Peyer's patch (tissue), 4 donors: Measurements from ENCODE around the gene COL4A6.

Experiments used
- POLR2A ChIP-seq, 2 donors: fragments of 450-650 bp; IDR thresholded peaks; one replicate each; pipeline ENCODE4 v1.5.1; 2017; ENCODE audit warnings: antibody characterized with exemption in 2 of 2, mild to moderate bottlenecking in 2 of 2, moderate library complexity in 2 of 2
- TF ChIP-seq, protein P1 (sequence below), 6 experiments: fragments of 450-650 bp in 4 of 6; fragments of 200-600 bp in 2 of 6; sonication (generic) in 1 of 6; IDR thresholded peaks; one replicate each; pipeline ENCODE4 v1.5.1; 2017 to 2019; ENCODE audit warnings: antibody characterized with exemption in 6 of 6, mild to moderate bottlenecking in 3 of 6, moderate library complexity in 1 of 6

DNA sequence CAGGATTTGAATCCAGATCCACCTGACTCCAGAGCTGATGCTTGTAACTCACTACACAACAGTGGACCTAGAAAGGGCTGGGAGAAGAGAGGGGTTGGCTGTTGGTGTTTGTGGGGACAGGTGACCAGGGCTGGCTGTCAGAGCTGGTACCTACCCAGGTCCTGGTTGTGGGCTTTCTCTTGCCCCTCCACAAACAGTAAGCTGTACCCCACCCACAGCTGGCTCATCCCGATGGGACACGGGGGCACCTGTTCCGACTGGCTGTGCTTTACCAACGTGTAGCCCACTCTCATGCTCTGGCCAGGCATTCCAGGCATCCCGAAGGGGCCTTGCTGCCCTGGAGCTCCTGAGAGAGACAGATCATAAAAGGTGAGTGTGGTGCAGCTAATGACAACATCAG lies 277.9 kb downstream of the COL4A6 start:
- TF ChIP-seq, protein P1, sequence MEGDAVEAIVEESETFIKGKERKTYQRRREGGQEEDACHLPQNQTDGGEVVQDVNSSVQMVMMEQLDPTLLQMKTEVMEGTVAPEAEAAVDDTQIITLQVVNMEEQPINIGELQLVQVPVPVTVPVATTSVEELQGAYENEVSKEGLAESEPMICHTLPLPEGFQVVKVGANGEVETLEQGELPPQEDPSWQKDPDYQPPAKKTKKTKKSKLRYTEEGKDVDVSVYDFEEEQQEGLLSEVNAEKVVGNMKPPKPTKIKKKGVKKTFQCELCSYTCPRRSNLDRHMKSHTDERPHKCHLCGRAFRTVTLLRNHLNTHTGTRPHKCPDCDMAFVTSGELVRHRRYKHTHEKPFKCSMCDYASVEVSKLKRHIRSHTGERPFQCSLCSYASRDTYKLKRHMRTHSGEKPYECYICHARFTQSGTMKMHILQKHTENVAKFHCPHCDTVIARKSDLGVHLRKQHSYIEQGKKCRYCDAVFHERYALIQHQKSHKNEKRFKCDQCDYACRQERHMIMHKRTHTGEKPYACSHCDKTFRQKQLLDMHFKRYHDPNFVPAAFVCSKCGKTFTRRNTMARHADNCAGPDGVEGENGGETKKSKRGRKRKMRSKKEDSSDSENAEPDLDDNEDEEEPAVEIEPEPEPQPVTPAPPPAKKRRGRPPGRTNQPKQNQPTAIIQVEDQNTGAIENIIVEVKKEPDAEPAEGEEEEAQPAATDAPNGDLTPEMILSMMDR (IDR thresholded peaks at IDR 0.05) = no peak
- TF ChIP-seq POLR2A (IDR thresholded peaks at IDR 0.05) = no peak
